H9 (cell line): ENCODE measurements around the gene NDUFV3. TPM values are rescaled to one million over a fixed set of nuclear protein-coding genes. Genes with fewer than 3 reads are reported as not detected.

Experiments
- DNase-seq: peaks from one replicate; pipeline ENCODE4 v3.0.0-alpha.2; 2017
- H2AFZ ChIP-seq: one replicate; pipeline ENCODE4 v1.6.1; 2013; ENCODE audit warnings: mild to moderate bottlenecking, low read length, control low read depth, moderate library complexity
- H2AK5ac ChIP-seq: 2 replicates; pipeline ENCODE4 v1.6.1; 2013; ENCODE audit warnings: low read length, control low read depth, mixed read lengths; ENCODE audit not compliant: insufficient read length
- H2BK120ac ChIP-seq: one replicate; pipeline ENCODE4 v1.6.1; 2013; ENCODE audit warnings: low read depth, mild to moderate bottlenecking, low read length, control low read depth, inconsistent platforms; ENCODE audit not compliant: poor library complexity, severe bottlenecking
- H2BK12ac ChIP-seq: 2 replicates; pipeline ENCODE4 v1.6.1; 2013; ENCODE audit warnings: low read length, control low read depth, mixed read lengths, low read depth; ENCODE audit not compliant: insufficient read length
- H2BK15ac ChIP-seq: 2 replicates; pipeline ENCODE4 v1.6.1; 2013; ENCODE audit warnings: low read depth, low read length, control low read depth
- H2BK20ac ChIP-seq: one replicate; pipeline ENCODE4 v1.6.1; 2013; ENCODE audit warnings: low read depth, mild to moderate bottlenecking, low read length, control low read depth, inconsistent platforms; ENCODE audit not compliant: poor library complexity, severe bottlenecking
- H2BK5ac ChIP-seq: 2 replicates; pipeline ENCODE4 v1.6.1; 2013; ENCODE audit warnings: low read length, control low read depth, mixed read lengths; ENCODE audit not compliant: insufficient read length
- H3K14ac ChIP-seq: 2 replicates; pipeline ENCODE4 v1.6.1; 2013; ENCODE audit warnings: low read length, control low read depth; ENCODE audit not compliant: insufficient read depth
- H3K18ac ChIP-seq: 2 replicates; pipeline ENCODE4 v1.6.1; 2013; ENCODE audit warnings: low read depth, mild to moderate bottlenecking, mixed read lengths, low read length, control low read depth; ENCODE audit not compliant: insufficient read length
- H3K23ac ChIP-seq: 2 replicates; pipeline ENCODE4 v1.6.1; 2013; ENCODE audit warnings: low read length, control low read depth, mixed read lengths, low read depth; ENCODE audit not compliant: insufficient read length
- H3K23me2 ChIP-seq: 2 replicates; pipeline ENCODE4 v1.6.1; 2013; ENCODE audit warnings: low read depth, mild to moderate bottlenecking, mixed read lengths, low read length, control low read depth; ENCODE audit not compliant: insufficient read length, poor library complexity, severe bottlenecking
- H3K27ac ChIP-seq: 2 replicates; pipeline ENCODE4 v1.5.1; 2013; ENCODE audit warnings: low read length, control low read depth, mixed read lengths, low read depth; ENCODE audit not compliant: insufficient read length
- H3K27me3 ChIP-seq: 2 replicates; pipeline ENCODE4 v1.6.1; 2013; ENCODE audit warnings: low read length, control low read depth, inconsistent platforms; ENCODE audit not compliant: insufficient read depth
- H3K4ac ChIP-seq: 2 replicates; pipeline ENCODE4 v1.6.1; 2013; ENCODE audit warnings: low read depth, mild to moderate bottlenecking, control low read depth, inconsistent platforms, low read length, moderate library complexity
- H3K4me1 ChIP-seq: 2 replicates; pipeline ENCODE4 v1.6.1; 2013; ENCODE audit warnings: low read length, control low read depth, inconsistent platforms; ENCODE audit not compliant: insufficient read depth
- H3K4me2 ChIP-seq: 2 replicates; pipeline ENCODE4 v1.6.1; 2013; ENCODE audit warnings: low read length, control low read depth, mixed read lengths; ENCODE audit not compliant: insufficient read length, insufficient read depth
- H3K56ac ChIP-seq: 2 replicates; pipeline ENCODE4 v1.6.1; 2013; ENCODE audit warnings: low read depth, mild to moderate bottlenecking, mixed read lengths, low read length, control low read depth; ENCODE audit not compliant: insufficient read length
- H3K79me1 ChIP-seq: 2 replicates; pipeline ENCODE4 v1.6.1; 2013; ENCODE audit warnings: low read depth, mild to moderate bottlenecking, moderate library complexity, low read length, control low read depth, inconsistent platforms; ENCODE audit not compliant: insufficient read depth, poor library complexity, severe bottlenecking
- H3K79me2 ChIP-seq: 2 replicates; pipeline ENCODE4 v1.6.1; 2013; ENCODE audit warnings: low read length, control low read depth, inconsistent platforms; ENCODE audit not compliant: insufficient read depth
- H3K9ac ChIP-seq: 2 replicates; pipeline ENCODE4 v1.6.1; 2013; ENCODE audit warnings: low read length, control low read depth, mixed read lengths; ENCODE audit not compliant: insufficient read length; ENCODE audit errors: extremely low read depth
- H3K9me3 ChIP-seq: one replicate; pipeline ENCODE4 v1.6.1; 2013; ENCODE audit warnings: low read depth, low read length, inconsistent platforms; ENCODE audit not compliant: control insufficient read depth
- H3T11ph ChIP-seq: one replicate; pipeline ENCODE4 v1.6.1; 2013; ENCODE audit warnings: mild to moderate bottlenecking, low read length, control low read depth, inconsistent platforms
- H4K20me1 ChIP-seq: one replicate; pipeline ENCODE4 v1.6.1; 2013; ENCODE audit not compliant: control insufficient read depth, insufficient read length, insufficient read depth
- H4K5ac ChIP-seq: 2 replicates; pipeline ENCODE4 v1.6.1; 2013; ENCODE audit warnings: low read depth, mild to moderate bottlenecking, mixed read lengths, low read length, control low read depth; ENCODE audit not compliant: insufficient read length
- H4K8ac ChIP-seq: replicated peaks from 2 replicates; pipeline ENCODE4 v1.6.1; 2013; ENCODE audit warnings: low read length, control low read depth, mixed read lengths, low read depth; ENCODE audit not compliant: insufficient read length
- H4K91ac ChIP-seq: 2 replicates; pipeline ENCODE4 v1.6.1; 2013; ENCODE audit warnings: low read depth, mild to moderate bottlenecking, moderate library complexity, mixed read lengths, low read length, control low read depth; ENCODE audit not compliant: insufficient read length
- H3K27ac Mint-ChIP-seq, 3 experiments: 2 replicates in 2 of 3; 3 replicates in 1 of 3; pipeline ENCODE4 v1.8.0; 2020 to 2021; ENCODE audit warnings: mixed read lengths in 3 of 3, mild to moderate bottlenecking in 1 of 3, moderate library complexity in 1 of 3
- H3K27me3 Mint-ChIP-seq: 2 replicates; pipeline ENCODE4 v1.8.0; 2021; ENCODE audit warnings: low read depth, mild to moderate bottlenecking, moderate library complexity, mixed read lengths
- H3K36me3 Mint-ChIP-seq, 3 experiments: 2 replicates in 2 of 3; 3 replicates in 1 of 3; pipeline ENCODE4 v1.8.0; 2020 to 2021; ENCODE audit warnings: low read depth in 3 of 3, mixed read lengths in 3 of 3; ENCODE audit not compliant: insufficient read depth in 1 of 3
- H3K4me1 Mint-ChIP-seq, 2 experiments: 2 replicates each; pipeline ENCODE4 v1.8.0; 2020; ENCODE audit warnings: mixed read lengths in 2 of 2
- H3K4me3 Mint-ChIP-seq, 2 experiments: 2 replicates in 1 of 2; 3 replicates in 1 of 2; pipeline ENCODE4 v1.8.0; 2020 to 2021; ENCODE audit warnings: mild to moderate bottlenecking in 2 of 2, mixed read lengths in 2 of 2, moderate library complexity in 1 of 2
- H3K9me3 Mint-ChIP-seq, 2 experiments: 2 replicates in 1 of 2; 3 replicates in 1 of 2; pipeline ENCODE4 v1.8.0; 2020; ENCODE audit warnings: mild to moderate bottlenecking in 2 of 2, mixed read lengths in 2 of 2, moderate library complexity in 1 of 2
- CTCF ChIP-seq: fragments of 200-600 bp; sonication (generic); conservative IDR thresholded peaks from 3 replicates; pipeline ENCODE4 v1.8.0; 2021; ENCODE audit warnings: antibody characterized with exemption, mild to moderate bottlenecking
- WGBS: extraction: QIAGEN DNeasy Blood & Tissue Kit; methylation state at CpG from one replicate; pipeline ENCODE4 v1.1.7; 2013; ENCODE audit warnings: missing lambda C conversion rate, low lambda C conversion rate, mixed read lengths; ENCODE audit not compliant: insufficient read length; ENCODE audit errors: extremely low coverage; 5-methylcytosine and 5-hydroxymethylcytosine counted together
- total RNA-seq: library from RNA; stranded (reverse); gene quantifications from 2 replicates; pipeline ENCODE4 v1.2.1, GENCODE V29; 2021

The NDUFV3 gene
- total RNA-seq, 1 experiment from 2014 or later = 35.6 TPM

- WGBS = no CpG with 5 or more reads among the region's 14 CpGs
- H3K36me3 Mint-ChIP-seq = peaks cover 37 to 78% (median 74%) of the 10 kb centered on the region in 3 experiments
- H3K4me2 ChIP-seq = no peak overlapping the region
- H3K18ac ChIP-seq = no peak overlapping the region
- H2BK15ac ChIP-seq = no peak overlapping the region
- H2AFZ ChIP-seq = no peak overlapping the region
- H2AK5ac ChIP-seq = no peak overlapping the region
- no peak overlapping the region for H3K9ac ChIP-seq
- H3K27ac ChIP-seq = no peak overlapping the region
- H3K23me2 ChIP-seq = no peaks in the 10 kb centered on the region
- peak; percentile 11; the same call in 1 of the 3 replicates for TF ChIP-seq CTCF
- H3K56ac ChIP-seq = no peak overlapping the region
- H3K4me1 Mint-ChIP-seq = peaks cover 10 to 20% of the 10 kb centered on the region in 2 experiments; a peak in 3 of 4 replicates
- H2BK5ac ChIP-seq = no peak overlapping the region
- peak overlapping the region in 2 of 3 experiments; percentile 82 to 85; a peak in 5 of 7 replicates for H3K27ac Mint-ChIP-seq
- H4K8ac ChIP-seq = no peak overlapping the region
- H4K91ac ChIP-seq = no peak overlapping the region
- DNase-seq = no peak
- no peak overlapping the region for H3K4ac ChIP-seq
- H2BK120ac ChIP-seq = no peak overlapping the region
- H3K4me3 Mint-ChIP-seq = no peak overlapping the region
- H3K9me3 Mint-ChIP-seq = no peaks in the 10 kb centered on the region
- H4K5ac ChIP-seq = no peak overlapping the region
- H3K9me3 ChIP-seq = no peaks in the 10 kb centered on the region
- H4K20me1 ChIP-seq = peaks cover 3% of the 10 kb centered on the region
- no peaks in the 10 kb centered on the region for H3K27me3 ChIP-seq
- H3K23ac ChIP-seq = no peak overlapping the region
- no peaks in the 10 kb centered on the region for H3K4me1 ChIP-seq
- no peak overlapping the region for H2BK12ac ChIP-seq
- no peaks in the 10 kb centered on the region; the same call in 1 of the 2 replicates for H3K27me3 Mint-ChIP-seq
- H3T11ph ChIP-seq = no peak overlapping the region
- no peak overlapping the region for H3K14ac ChIP-seq
- H3K79me2 ChIP-seq = peaks cover 42% of the 10 kb centered on the region
- H3K79me1 ChIP-seq = peaks cover 3% of the 10 kb centered on the region
- no peak overlapping the region for H2BK20ac ChIP-seq
Measured at GRCh38 chr21:42864286-42864685, 28.8 kb upstream of the NDUFV3 start.
